ENCODE results near the gene MYBBP1A.

DNA sequence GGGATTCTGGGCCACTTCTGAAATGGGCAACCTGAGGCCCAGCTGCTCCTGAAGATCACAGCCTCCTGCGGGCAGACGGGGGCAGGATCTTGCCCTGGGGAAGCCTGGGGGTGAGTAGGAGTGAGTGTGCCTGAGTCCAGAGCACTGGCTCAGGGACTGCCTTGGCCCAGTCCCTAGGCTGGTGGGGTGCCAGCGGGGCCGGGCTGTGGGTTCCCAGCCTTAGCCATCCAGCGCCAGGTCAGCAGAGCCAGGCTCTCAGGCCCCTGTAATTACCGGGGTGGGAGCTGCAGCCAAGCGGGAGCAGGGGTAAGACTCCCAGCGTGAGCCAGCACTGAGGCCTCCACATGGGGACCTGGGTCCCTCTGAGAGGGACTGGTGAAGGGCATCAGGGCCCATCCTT, 48.3 kb downstream of the MYBBP1A start:
- TF ChIP-seq CTCF (IDR thresholded peaks at IDR 0.05) (no peak), POLR2A (IDR thresholded peaks at IDR 0.05) (no peak)
